ENCODE measurements around the gene PRTFDC1. TPM values are rescaled to one million over a fixed set of nuclear protein-coding genes. Genes with fewer than 3 reads are reported as not detected.
"Not testable (repeated sequence)": the region's sequence is repeated elsewhere in the genome, so short reads cannot be mapped to it uniquely, and the experiment has no call there.

PRTFDC1 gene, protein sequence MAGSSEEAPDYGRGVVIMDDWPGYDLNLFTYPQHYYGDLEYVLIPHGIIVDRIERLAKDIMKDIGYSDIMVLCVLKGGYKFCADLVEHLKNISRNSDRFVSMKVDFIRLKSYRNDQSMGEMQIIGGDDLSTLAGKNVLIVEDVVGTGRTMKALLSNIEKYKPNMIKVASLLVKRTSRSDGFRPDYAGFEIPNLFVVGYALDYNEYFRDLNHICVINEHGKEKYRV
- polyA plus RNA-seq (ENCODE audit: insufficient read length in 10 of 10) = 10 to 100 TPM; 13.6 to 26.1 (median 15.1) TPM
- long read RNA-seq, donor 1 = 0 reads
- long read RNA-seq, donor 2 = 0 reads
- long read RNA-seq, donor 3 = 0 reads
- long read RNA-seq, donor 4 = 0 reads
- long read RNA-seq, donor 5, partial matches to known transcripts = 0 of 7 reads
- long read RNA-seq, donor 5, other reads (novel, unspliced or antisense) = 5 of 7 reads
- long read RNA-seq, donor 6 = 0 reads
- long read RNA-seq, donor 7, partial matches to known transcripts = 0 of 6 reads
- long read RNA-seq, donor 7, other reads (novel, unspliced or antisense) = 6 of 6 reads
- long read RNA-seq, donor 8, partial matches to known transcripts = 0 of 10 reads
- long read RNA-seq, donor 8, other reads (novel, unspliced or antisense) = 9 of 10 reads
- long read RNA-seq, donor 9 = 0 reads

- peak; percentile 38 to 87 (median 71) for DNase-seq
Measured at GRCh38 chr10:24952143-24952706, at the start of gene PRTFDC1. TSS of gene PRTFDC1 (minus strand) at chr10:24952606. CDS start at chr10:24952575, 31 bp downstream.

- no peak for DNase-seq
Measured at GRCh38 chr10:24998044-24998443, 45.6 kb upstream of the PRTFDC1 start.

- no peak for DNase-seq
Measured at GRCh38 chr10:24995072-24995471, 42.7 kb upstream of the PRTFDC1 start.

DNA sequence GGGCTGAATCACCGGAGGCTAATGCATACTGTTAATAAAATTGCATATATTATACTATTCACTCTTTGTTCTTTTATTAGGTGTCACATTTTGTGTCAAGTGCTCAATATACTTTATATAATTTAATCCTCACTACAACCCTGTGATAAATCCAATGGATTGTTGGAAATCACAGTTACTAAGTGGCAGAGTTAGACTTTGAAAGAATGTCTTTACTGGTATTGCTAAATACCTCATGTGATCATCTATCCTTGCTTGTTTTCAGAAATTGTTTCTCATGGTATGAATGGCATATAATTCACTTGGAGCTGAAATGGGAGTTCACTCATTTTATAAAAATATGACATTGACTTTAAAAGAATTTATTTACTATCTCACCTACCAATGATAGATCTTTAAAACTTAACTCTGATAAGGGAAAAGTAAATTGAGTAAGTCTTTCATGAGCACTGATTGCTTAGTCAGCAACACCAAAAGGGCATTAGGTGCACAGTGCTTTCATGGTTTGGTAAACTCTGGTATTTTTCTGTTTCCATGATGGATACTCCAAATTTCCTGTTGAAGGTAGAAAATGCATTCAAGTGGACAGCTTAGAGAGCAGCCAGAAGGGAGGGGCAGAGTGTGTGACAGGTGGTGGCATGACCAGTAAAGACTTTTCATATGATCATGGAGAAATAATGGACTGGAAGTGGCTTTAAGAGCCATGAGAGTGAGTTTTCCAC lies 41.0 kb upstream of the PRTFDC1 start:
- no peak for DNase-seq

- DNase-seq = no peak
Measured at GRCh38 chr10:24992512-24993133, 40.2 kb upstream of the PRTFDC1 start.

DNA sequence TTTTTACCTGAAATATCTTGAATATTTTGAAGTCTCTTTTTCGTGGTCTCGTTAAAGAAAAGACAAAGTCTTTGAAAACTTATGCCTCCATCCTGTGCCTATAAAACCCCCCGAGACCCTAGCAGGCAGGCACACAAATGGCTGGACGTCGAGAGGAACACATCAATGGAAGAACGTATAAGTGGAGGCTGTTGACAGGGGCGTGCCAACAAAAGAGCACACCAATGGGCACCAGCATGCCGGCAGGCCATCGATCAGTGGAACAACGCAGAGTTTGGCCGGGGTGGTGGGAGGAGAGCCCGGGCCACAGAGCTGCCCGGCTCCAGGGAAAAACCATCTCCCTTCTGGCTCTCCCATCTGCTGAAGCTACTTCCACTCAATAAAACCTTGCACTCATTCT lies 38.9 kb upstream of the PRTFDC1 start:
- no peak for DNase-seq

GRCh38 chr10:24989867-24990266 lies 37.5 kb upstream of the PRTFDC1 start:
- DNase-seq = no peak

DNA sequence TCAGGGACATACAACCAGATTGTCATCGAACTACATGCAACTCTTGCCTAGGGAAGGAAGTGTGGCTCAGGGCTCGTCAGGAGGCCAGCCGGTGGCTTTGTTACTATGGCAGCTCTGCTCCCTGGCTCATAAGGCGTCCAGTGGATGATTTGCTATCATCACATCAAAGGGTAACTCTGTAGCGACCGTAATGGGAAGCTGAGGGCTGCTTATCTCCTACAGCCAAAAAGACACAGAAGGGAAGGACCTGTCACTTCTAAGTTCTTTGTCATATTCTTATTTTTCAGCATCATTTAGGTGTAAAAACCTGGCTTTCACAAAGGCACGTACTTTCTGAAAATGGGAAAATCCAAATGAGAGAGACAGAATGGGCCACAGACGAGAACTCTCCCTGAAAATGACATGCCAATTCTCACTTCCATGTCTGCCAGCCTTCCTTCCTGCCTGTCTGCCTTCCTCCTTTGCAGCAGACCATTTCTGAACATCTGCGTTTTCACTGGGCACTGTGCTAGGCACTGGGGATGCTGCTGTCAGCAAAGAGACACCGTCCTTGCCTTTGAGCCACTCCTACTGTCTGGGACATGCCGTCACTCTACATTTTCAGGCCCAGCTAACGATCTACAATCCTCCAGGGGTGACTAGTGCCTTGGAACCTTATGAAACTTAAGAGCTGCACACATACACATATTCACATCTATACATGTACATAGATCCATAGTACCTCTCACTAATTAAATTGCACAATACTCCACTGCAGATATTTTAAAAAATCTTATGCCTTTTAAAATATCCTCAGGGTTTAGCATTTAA lies 36.6 kb upstream of the PRTFDC1 start:
- no peak for DNase-seq

GRCh38 chr10:24984906-24985305 lies 32.5 kb upstream of the PRTFDC1 start:
- DNase-seq = peak; percentile 54 to 83 (median 56)

- DNase-seq = no peak
Measured at GRCh38 chr10:24983946-24984345, 31.5 kb upstream of the PRTFDC1 start.

- DNase-seq = no peak
Measured at GRCh38 chr10:24983130-24983529, 30.7 kb upstream of the PRTFDC1 start.

- no peak for DNase-seq
Measured at GRCh38 chr10:24982319-24983112, 30.1 kb upstream of the PRTFDC1 start.

GRCh38 chr10:24981161-24981710 lies 28.8 kb upstream of the PRTFDC1 start:
- DNase-seq = no peak

- DNase-seq = no peak
Measured at GRCh38 chr10:24979685-24980084, 27.3 kb upstream of the PRTFDC1 start.

DNA sequence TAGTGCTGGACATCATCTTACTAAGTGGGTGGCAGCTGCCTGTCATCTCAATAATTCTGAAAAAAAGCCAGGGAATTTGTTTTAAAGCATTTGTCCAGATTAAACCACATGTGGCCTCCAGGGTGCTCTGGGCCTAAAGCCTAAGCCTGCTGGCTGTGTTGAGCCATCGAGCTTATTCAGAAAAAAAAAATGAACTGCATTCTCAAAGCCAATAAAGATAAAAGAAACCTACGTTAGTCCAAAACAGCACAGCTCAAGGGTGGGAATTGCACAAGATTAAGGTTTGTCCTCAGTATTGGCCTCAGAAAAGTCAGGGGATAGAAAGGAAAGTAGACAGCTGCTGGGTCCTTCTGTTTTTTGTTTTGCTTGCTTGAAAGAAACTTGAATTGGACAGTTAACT lies 22.6 kb upstream of the PRTFDC1 start:
- peak; percentile 83 to 93 (median 85) for DNase-seq

DNA sequence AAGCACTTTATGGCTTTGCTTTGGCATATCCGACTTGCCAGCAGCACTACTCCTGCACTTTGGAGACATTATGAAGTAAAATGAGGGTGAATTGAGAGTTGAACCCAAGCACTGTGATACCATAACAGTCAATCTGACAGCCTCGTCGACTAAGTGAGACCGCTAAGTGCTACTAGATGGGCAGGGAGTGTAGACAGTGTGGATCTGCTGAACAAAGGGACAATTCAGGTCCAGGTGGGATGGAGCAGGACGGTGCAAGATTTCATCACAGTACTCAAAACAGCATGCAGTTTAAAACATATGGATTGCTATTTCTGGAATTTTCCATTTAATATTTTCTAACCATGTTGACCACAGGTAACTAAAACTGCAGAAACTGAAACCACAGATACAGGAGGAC lies 20.8 kb upstream of the PRTFDC1 start:
- DNase-seq = no peak

DNA sequence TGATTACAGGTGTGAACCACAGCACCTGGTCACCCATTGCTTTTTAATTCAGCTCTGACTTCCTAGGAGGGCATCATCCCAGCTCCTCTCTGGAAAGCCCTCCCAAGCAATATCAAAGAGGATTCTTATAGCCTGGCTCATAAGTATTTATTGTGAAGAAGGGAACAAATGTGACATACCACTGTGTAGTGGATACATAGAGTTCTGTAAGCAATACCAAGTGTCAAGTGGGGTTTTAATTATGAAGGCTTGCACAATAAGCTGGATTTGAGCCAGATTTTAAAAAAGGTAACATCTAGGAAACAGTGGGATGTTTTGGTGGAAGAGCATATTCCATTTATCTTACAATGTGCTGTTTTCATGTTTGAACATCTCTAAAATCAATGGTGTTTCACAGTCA lies 19.0 kb upstream of the PRTFDC1 start:
- DNase-seq = no peak

DNA sequence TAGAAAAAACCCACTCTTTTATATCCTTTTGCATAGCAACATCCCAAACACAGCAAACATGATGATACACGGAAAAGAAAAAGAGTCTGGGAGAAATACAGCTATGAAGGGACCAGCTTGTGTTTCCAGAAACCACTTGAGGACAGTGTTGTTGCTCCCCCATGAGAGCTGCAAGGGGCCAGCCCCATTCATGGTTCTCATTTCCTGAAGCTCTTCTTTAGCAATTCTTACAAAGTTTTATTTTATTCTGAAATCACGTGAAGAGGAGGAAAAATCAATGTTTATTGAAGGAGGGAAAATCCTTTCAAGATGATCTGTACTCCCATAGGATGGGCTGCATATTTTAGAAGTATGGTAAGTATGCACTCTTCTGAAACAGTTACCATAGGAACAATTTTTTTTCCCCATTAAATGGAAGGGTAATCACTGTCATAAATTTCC lies 17.5 kb upstream of the PRTFDC1 start:
- DNase-seq = peak; percentile 69 to 92 (median 77)

DNA sequence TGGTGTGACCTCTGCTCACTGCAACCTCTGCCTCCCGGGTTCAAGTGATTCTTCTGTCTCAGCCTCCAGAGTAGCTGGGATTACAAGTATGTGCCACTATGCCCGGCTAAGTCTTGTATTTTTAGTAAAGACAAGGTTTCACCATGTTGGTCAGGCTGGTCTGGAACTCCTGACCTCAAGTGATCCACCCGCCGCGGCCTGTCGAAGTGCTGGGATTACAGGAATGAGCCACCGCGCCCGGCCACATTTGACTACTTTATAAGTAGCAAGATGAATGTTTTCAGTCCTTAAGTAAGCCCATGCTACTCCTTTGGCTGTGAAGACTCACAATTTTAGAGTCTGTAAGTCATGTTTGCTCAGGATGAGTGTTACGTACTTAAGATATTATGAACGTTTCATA lies 16.5 kb upstream of the PRTFDC1 start:
- DNase-seq = not testable (repeated sequence)

GRCh38 chr10:24968349-24968748 lies 15.9 kb upstream of the PRTFDC1 start:
- no peak for DNase-seq

All from muscle of back (tissue), 13 donors.